ENCODE data around the gene RARS1. TPM values are rescaled to one million over a fixed set of nuclear protein-coding genes. Genes with fewer than 3 reads are reported as not detected.
"Not testable (repeated sequence)": the region's sequence is repeated elsewhere in the genome, so short reads cannot be mapped to it uniquely, and the experiment has no call there.

The RARS1 gene
- polyA plus RNA-seq, 3 donors, result 70.4 to 83.5 (median 82.8) TPM

- no peak for DNase-seq
Measured at GRCh38 chr5:168472329-168472728, 13.9 kb upstream of the RARS1 start.

GRCh38 chr5:168474319-168474718, 12.0 kb upstream of the RARS1 start:
- DNase-seq, result no peak

GRCh38 chr5:168477060-168477459, 9.2 kb upstream of the RARS1 start:
- no peak for DNase-seq

- no peak for DNase-seq
Measured at GRCh38 chr5:168479166-168479565, 7.1 kb upstream of the RARS1 start.

GRCh38 chr5:168480601-168481000, 5.7 kb upstream of the RARS1 start:
- DNase-seq, result no peak

GRCh38 chr5:168481330-168481788, 4.9 kb upstream of the RARS1 start:
- DNase-seq, result no peak

GRCh38 chr5:168482361-168482760, 3.9 kb upstream of the RARS1 start:
- DNase-seq, result no peak

- no peak for DNase-seq
Measured at GRCh38 chr5:168489059-168489458, 2.8 kb downstream of the RARS1 start.

- DNase-seq, result no peak
Measured at GRCh38 chr5:168494057-168494555, 7.8 kb downstream of the RARS1 start.

GRCh38 chr5:168502563-168503237, 16.4 kb downstream of the RARS1 start:
- DNase-seq, result no peak

GRCh38 chr5:168513861-168514428, 27.7 kb downstream of the RARS1 start:
- DNase-seq, result no peak

- no peak for DNase-seq
Measured at GRCh38 chr5:168525856-168526255, 39.6 kb downstream of the RARS1 start.

GRCh38 chr5:168527756-168528295, 41.6 kb downstream of the RARS1 start:
- no peak for DNase-seq

- DNase-seq, result peak; percentile 65
Measured at GRCh38 chr5:168528521-168529373, 42.5 kb downstream of the RARS1 start, which contains the start of gene FBLL1. Gene FBLL1, plus strand, starts transcription at chr5:168529305. Its CDS starts 200 bp downstream, at chr5:168529505.

GRCh38 chr5:168529374-168530234, 43.3 kb downstream of the RARS1 start:
- DNase-seq, result no peak

GRCh38 chr5:168530621-168531150, 44.4 kb downstream of the RARS1 start:
- DNase-seq, result no peak

- no peak for DNase-seq
Measured at GRCh38 chr5:168531191-168531590, 44.9 kb downstream of the RARS1 start.

- no peak for DNase-seq
Measured at GRCh38 chr5:168531987-168532864, 46.0 kb downstream of the RARS1 start.

- not testable (repeated sequence) for DNase-seq
Measured at GRCh38 chr5:168534351-168534750, 48.1 kb downstream of the RARS1 start.

GRCh38 chr5:168537176-168537575, 50.9 kb downstream of the RARS1 start:
- DNase-seq, result no peak
